HEK293 (cell line): ENCODE measurements around the gene CFAP97.

Experiments used
- BCL11B ChIP-seq: fragments of 450-650 bp; formaldehyde crosslinking; IDR thresholded peaks from 2 replicates; pipeline ENCODE4 v1.5.1; 2016; ENCODE audit warnings: low read depth, missing biosample characterization, missing genetic modification characterization
- EGR2 ChIP-seq: fragments of 450-650 bp; formaldehyde crosslinking; IDR thresholded peaks from 2 replicates; pipeline ENCODE4 v1.5.1; 2016; ENCODE audit warnings: low read depth, missing biosample characterization, missing genetic modification characterization
- GLIS2 ChIP-seq: fragments of 450-650 bp; formaldehyde crosslinking; IDR thresholded peaks from 2 replicates; pipeline ENCODE4 v1.5.1; 2016; ENCODE audit warnings: missing biosample characterization, missing genetic modification characterization
- HOXA7 ChIP-seq: sonication (generic); formaldehyde crosslinking; IDR thresholded peaks from 2 replicates; pipeline ENCODE4 v1.8.1; 2022; ENCODE audit warnings: missing genetic modification reagents, borderline replicate concordance
- KLF1 ChIP-seq: fragments of 450-650 bp; formaldehyde crosslinking; IDR thresholded peaks from 2 replicates; pipeline ENCODE4 v1.5.1; 2016; ENCODE audit warnings: missing biosample characterization, missing genetic modification characterization
- PBX3 ChIP-seq: sonication (generic); formaldehyde crosslinking; IDR thresholded peaks from 2 replicates; pipeline ENCODE4 v1.8.1; 2022; ENCODE audit warnings: mild to moderate bottlenecking, moderate library complexity, missing genetic modification reagents
- PRDM1 ChIP-seq: fragments of 450-650 bp; formaldehyde crosslinking; IDR thresholded peaks from 2 replicates; pipeline ENCODE4; 2016; ENCODE audit warnings: missing biosample characterization, missing genetic modification characterization
- SP7 ChIP-seq: fragments of 450-650 bp; formaldehyde crosslinking; IDR thresholded peaks from 2 replicates; pipeline ENCODE4 v1.5.1; 2016; ENCODE audit warnings: missing biosample characterization, missing genetic modification characterization
- ZBTB20 ChIP-seq: fragments of 450-650 bp; formaldehyde crosslinking; IDR thresholded peaks from 2 replicates; pipeline ENCODE4 v1.5.1; 2016; ENCODE audit warnings: missing biosample characterization, missing genetic modification characterization
- ZBTB26 ChIP-seq: fragments of 450-650 bp; formaldehyde crosslinking; optimal IDR thresholded peaks from 2 replicates; pipeline ENCODE3; 2016; ENCODE audit warnings: missing biosample characterization, mild to moderate bottlenecking, missing genetic modification characterization
- ZBTB8A ChIP-seq: fragments of 450-650 bp; formaldehyde crosslinking; IDR thresholded peaks from 2 replicates; pipeline ENCODE4 v1.5.1; 2016; ENCODE audit warnings: missing biosample characterization, missing genetic modification characterization
- ZFP3 ChIP-seq: fragments of 450-650 bp; formaldehyde crosslinking; IDR thresholded peaks from 2 replicates; pipeline ENCODE4 v1.5.1; 2016; ENCODE audit warnings: low read depth, missing biosample characterization, missing genetic modification characterization
- ZFP69B ChIP-seq: fragments of 450-650 bp; formaldehyde crosslinking; IDR thresholded peaks from 2 replicates; pipeline ENCODE4 v1.5.1; 2016; ENCODE audit warnings: missing biosample characterization, missing genetic modification characterization
- ZIC2 ChIP-seq: fragments of 450-650 bp; formaldehyde crosslinking; IDR thresholded peaks from 2 replicates; pipeline ENCODE4 v1.5.1; 2016; ENCODE audit warnings: missing biosample characterization, missing genetic modification characterization
- ZNF16 ChIP-seq: fragments of 450-650 bp; formaldehyde crosslinking; IDR thresholded peaks from 2 replicates; pipeline ENCODE4 v1.5.1; 2016; ENCODE audit warnings: low read depth, missing biosample characterization, missing genetic modification characterization
- ZNF214 ChIP-seq: fragments of 450-650 bp; formaldehyde crosslinking; IDR thresholded peaks from 2 replicates; pipeline ENCODE4 v1.5.1; 2017; ENCODE audit warnings: missing biosample characterization, mild to moderate bottlenecking, missing genetic modification characterization, borderline replicate concordance
- ZNF335 ChIP-seq: fragments of 450-650 bp; formaldehyde crosslinking; conservative IDR thresholded peaks from 2 replicates; pipeline ENCODE4 v1.5.1; 2016; ENCODE audit warnings: missing biosample characterization, missing genetic modification characterization
- ZNF366 ChIP-seq: fragments of 450-650 bp; formaldehyde crosslinking; conservative IDR thresholded peaks from 2 replicates; pipeline ENCODE4 v1.5.1; 2016; ENCODE audit warnings: missing biosample characterization, missing genetic modification characterization
- ZNF629 ChIP-seq: fragments of 450-650 bp; formaldehyde crosslinking; IDR thresholded peaks from 2 replicates; pipeline ENCODE4 v1.5.1; 2017; ENCODE audit warnings: missing biosample characterization, missing genetic modification characterization
- ZNF76 ChIP-seq: fragments of 450-650 bp; formaldehyde crosslinking; IDR thresholded peaks from 2 replicates; pipeline ENCODE4; 2016; ENCODE audit warnings: low read depth, missing biosample characterization, missing genetic modification characterization, borderline replicate concordance
- ZNF768 ChIP-seq: fragments of 450-650 bp; formaldehyde crosslinking; IDR thresholded peaks from 2 replicates; pipeline ENCODE4 v1.5.1; 2018; ENCODE audit warnings: missing biosample characterization, mild to moderate bottlenecking, missing genetic modification characterization
- ZNF776 ChIP-seq: fragments of 450-650 bp; formaldehyde crosslinking; IDR thresholded peaks from 2 replicates; pipeline ENCODE4 v1.5.0; 2017; ENCODE audit warnings: missing biosample characterization, missing genetic modification characterization, borderline replicate concordance
- TF ChIP-seq, protein P1 (sequence below): fragments of 450-650 bp; formaldehyde crosslinking; IDR thresholded peaks from 2 replicates; pipeline ENCODE4 v1.5.1; 2016; ENCODE audit warnings: missing biosample characterization, missing genetic modification characterization, borderline replicate concordance
- TF ChIP-seq, protein P2 (sequence below): fragments of 450-650 bp; formaldehyde crosslinking; IDR thresholded peaks from 2 replicates; pipeline ENCODE4 v1.5.1; 2016; ENCODE audit warnings: missing biosample characterization, missing genetic modification characterization
- TF ChIP-seq, protein P3 (sequence below): fragments of 450-650 bp; formaldehyde crosslinking; IDR thresholded peaks from 2 replicates; pipeline ENCODE4 v1.5.1; 2016; ENCODE audit warnings: missing biosample characterization, missing genetic modification characterization

CFAP97 gene

GRCh38 chr4:185209031-185209851, 5.4 kb upstream of the CFAP97 start, which contains the start of gene SNX25 (continued):
- TF ChIP-seq, protein P1, sequence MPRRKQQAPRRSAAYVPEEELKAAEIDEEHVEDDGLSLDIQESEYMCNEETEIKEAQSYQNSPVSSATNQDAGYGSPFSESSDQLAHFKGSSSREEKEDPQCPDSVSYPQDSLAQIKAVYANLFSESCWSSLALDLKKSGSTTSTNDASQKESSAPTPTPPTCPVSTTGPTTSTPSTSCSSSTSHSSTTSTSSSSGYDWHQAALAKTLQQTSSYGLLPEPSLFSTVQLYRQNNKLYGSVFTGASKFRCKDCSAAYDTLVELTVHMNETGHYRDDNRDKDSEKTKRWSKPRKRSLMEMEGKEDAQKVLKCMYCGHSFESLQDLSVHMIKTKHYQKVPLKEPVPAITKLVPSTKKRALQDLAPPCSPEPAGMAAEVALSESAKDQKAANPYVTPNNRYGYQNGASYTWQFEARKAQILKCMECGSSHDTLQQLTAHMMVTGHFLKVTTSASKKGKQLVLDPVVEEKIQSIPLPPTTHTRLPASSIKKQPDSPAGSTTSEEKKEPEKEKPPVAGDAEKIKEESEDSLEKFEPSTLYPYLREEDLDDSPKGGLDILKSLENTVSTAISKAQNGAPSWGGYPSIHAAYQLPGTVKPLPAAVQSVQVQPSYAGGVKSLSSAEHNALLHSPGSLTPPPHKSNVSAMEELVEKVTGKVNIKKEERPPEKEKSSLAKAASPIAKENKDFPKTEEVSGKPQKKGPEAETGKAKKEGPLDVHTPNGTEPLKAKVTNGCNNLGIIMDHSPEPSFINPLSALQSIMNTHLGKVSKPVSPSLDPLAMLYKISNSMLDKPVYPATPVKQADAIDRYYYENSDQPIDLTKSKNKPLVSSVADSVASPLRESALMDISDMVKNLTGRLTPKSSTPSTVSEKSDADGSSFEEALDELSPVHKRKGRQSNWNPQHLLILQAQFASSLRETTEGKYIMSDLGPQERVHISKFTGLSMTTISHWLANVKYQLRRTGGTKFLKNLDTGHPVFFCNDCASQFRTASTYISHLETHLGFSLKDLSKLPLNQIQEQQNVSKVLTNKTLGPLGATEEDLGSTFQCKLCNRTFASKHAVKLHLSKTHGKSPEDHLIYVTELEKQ (tag by site-specific recombination): 0 out of 2 replicates have a peak, but pooled peaks have one; percentile 18
- TF ChIP-seq HOXA7 (CRISPR knock-in tag): no peak
- no peak for TF ChIP-seq ZNF776
- TF ChIP-seq ZBTB26: peak; percentile 49
- peak; percentile 54 for TF ChIP-seq ZNF366 (tag by site-specific recombination)
- TF ChIP-seq ZFP69B (tag by site-specific recombination): peak; percentile 76
- peak; percentile 34; the same call in 1 of the 2 replicates for TF ChIP-seq ZNF629
- 0 out of 2 replicates have a peak, but pooled peaks have one; percentile 49 for TF ChIP-seq ZIC2 (tag by site-specific recombination)
- no peak for TF ChIP-seq ZNF214 (tag by site-specific recombination)
- no peak for TF ChIP-seq ZFP3
- no peak for TF ChIP-seq ZNF768 (tag by site-specific recombination)
- peak; percentile 60 for TF ChIP-seq GLIS2 (tag by site-specific recombination)
- peak; percentile 87 for TF ChIP-seq PRDM1 (tag by site-specific recombination)
- TF ChIP-seq, protein P2, sequence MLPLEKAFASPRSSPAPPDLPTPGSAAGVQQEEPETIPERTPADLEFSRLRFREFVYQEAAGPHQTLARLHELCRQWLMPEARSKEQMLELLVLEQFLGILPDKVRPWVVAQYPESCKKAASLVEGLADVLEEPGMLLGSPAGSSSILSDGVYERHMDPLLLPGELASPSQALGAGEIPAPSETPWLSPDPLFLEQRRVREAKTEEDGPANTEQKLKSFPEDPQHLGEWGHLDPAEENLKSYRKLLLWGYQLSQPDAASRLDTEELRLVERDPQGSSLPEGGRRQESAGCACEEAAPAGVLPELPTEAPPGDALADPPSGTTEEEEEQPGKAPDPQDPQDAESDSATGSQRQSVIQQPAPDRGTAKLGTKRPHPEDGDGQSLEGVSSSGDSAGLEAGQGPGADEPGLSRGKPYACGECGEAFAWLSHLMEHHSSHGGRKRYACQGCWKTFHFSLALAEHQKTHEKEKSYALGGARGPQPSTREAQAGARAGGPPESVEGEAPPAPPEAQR (tag by site-specific recombination): no peak
- peak; percentile 51 for TF ChIP-seq KLF1
- peak; percentile 53 for TF ChIP-seq ZBTB8A
- TF ChIP-seq ZNF16: no peak
- TF ChIP-seq SP7 (tag by site-specific recombination): peak; percentile 67
- TF ChIP-seq PBX3 (CRISPR knock-in tag): peak; percentile 95
- peak; percentile 64 for TF ChIP-seq EGR2 (tag by site-specific recombination)
- peak; percentile 80 for TF ChIP-seq ZNF335
- TF ChIP-seq ZNF76 (tag by site-specific recombination): peak; percentile 71; the same call in 1 of the 2 replicates
- TF ChIP-seq, protein P3, sequence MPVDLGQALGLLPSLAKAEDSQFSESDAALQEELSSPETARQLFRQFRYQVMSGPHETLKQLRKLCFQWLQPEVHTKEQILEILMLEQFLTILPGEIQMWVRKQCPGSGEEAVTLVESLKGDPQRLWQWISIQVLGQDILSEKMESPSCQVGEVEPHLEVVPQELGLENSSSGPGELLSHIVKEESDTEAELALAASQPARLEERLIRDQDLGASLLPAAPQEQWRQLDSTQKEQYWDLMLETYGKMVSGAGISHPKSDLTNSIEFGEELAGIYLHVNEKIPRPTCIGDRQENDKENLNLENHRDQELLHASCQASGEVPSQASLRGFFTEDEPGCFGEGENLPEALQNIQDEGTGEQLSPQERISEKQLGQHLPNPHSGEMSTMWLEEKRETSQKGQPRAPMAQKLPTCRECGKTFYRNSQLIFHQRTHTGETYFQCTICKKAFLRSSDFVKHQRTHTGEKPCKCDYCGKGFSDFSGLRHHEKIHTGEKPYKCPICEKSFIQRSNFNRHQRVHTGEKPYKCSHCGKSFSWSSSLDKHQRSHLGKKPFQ (tag by site-specific recombination): peak; percentile 61
- TF ChIP-seq ZBTB20 (tag by site-specific recombination): peak; percentile 65; the same call in 1 of the 2 replicates
- TF ChIP-seq BCL11B: peak; percentile 51; the same call in 1 of the 2 replicates
- TF ChIP-seq, all 188 proteins: peak for 40
